Activated naive CD4-positive, alpha-beta T cell treated with anti-CD3 and anti-CD28 coated beads for 36 hours (primary cell): ENCODE results near the gene COL6A5. TPM values are rescaled to one million over a fixed set of nuclear protein-coding genes. Genes with fewer than 3 reads are reported as not detected.
"Not testable (repeated sequence)": the region's sequence is repeated elsewhere in the genome, so short reads cannot be mapped to it uniquely, and the experiment has no call there.

Source experiments
- CTCF ChIA-PET: fragments of 350-600 bp; sonication (Branson Sonifier 250); formaldehyde crosslinking; loops from one replicate; lab custom pipeline; 2021; ENCODE audit warnings: antibody characterized with exemption; lab: Charles Lee
- DNase-seq: peaks from one replicate; pipeline ENCODE4 v3.0.0-alpha.2; 2020
- H3K27ac Mint-ChIP-seq: one replicate; pipeline ENCODE4 v1.8.0; 2021; ENCODE audit warnings: mild to moderate bottlenecking, mixed read lengths
- H3K27me3 Mint-ChIP-seq: one replicate; pipeline ENCODE4 v1.8.0; 2021; ENCODE audit warnings: low read depth, mixed read lengths
- H3K36me3 Mint-ChIP-seq: one replicate; pipeline ENCODE4 v1.8.0; 2021; ENCODE audit warnings: low read depth, mixed read lengths
- H3K4me1 Mint-ChIP-seq: one replicate; pipeline ENCODE4 v1.8.0; 2021; ENCODE audit warnings: low read depth, mixed read lengths
- H3K4me3 Mint-ChIP-seq: one replicate; pipeline ENCODE4 v1.8.0; 2021; ENCODE audit warnings: mild to moderate bottlenecking, moderate library complexity, mixed read lengths
- H3K9me3 Mint-ChIP-seq: one replicate; pipeline ENCODE4 v1.8.0; 2021; ENCODE audit warnings: mixed read lengths
- intact Hi-C: fragments of 100-400 bp; cut with micrococcal nuclease; formaldehyde crosslinking; loops from one replicate; pipeline ENCODE4 v1.15.1; 2023
- total RNA-seq, 2 experiments: library from RNA; stranded (reverse); gene quantifications; one replicate each; pipeline ENCODE4 v1.2.3, GENCODE V29; 2021

COL6A5 gene
- total RNA-seq, 2 experiments from 2014 or later: not detected

DNA sequence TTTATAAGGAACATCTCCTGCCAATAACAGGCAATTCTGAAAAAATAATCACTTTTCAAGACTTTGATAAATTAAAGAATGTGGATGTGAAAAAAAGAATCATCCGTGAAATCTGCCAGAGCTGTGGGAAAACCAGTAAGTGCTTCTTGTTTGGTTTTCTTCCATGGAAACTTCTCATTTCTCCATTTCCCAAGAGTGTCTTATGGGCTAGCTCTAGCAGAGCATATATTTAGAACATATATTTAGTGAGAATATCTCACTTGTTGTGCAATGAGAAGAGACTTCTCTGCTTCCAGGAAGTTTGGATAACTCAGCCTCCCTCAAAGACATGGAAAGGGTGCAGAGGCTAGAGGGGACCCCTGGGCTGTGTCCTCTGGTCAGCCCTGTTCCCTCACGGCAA lies 49.9 kb downstream of the COL6A5 start:
- H3K27me3 Mint-ChIP-seq: peaks cover 11% of the 10 kb centered on the region
- H3K36me3 Mint-ChIP-seq: no peaks in the 10 kb centered on the region
- no peak overlapping the region for H3K4me3 Mint-ChIP-seq
- DNase-seq: no peak
- H3K9me3 Mint-ChIP-seq: peaks cover 1% of the 10 kb centered on the region
- H3K27ac Mint-ChIP-seq: no peak overlapping the region
- no peaks in the 10 kb centered on the region for H3K4me1 Mint-ChIP-seq
- intact Hi-C loops: no loop called here
- CTCF ChIA-PET: no interaction called here

DNA sequence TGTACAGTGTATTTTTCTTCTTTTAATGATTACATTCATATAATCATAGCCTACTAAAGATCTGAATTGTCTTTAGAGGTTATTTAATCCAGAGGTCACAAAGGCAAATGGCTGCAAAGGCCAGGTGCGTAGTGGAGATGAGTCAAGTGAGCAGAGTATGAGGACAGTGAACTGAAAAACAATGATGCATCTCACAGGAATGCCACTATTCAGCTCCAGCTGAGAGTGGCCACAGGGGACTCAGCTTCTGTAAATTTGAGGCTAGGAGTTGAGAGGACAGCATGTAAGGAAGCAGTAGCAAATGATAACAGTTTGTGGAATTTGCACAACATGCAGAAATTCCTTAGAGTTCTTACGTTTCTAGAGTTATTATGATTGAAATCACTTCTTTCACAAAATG lies 50.4 kb downstream of the COL6A5 start:
- peaks cover 1% of the 10 kb centered on the region for H3K9me3 Mint-ChIP-seq
- no peak for DNase-seq
- no peaks in the 10 kb centered on the region for H3K4me1 Mint-ChIP-seq
- H3K36me3 Mint-ChIP-seq: no peaks in the 10 kb centered on the region
- no peak overlapping the region for H3K27ac Mint-ChIP-seq
- H3K27me3 Mint-ChIP-seq: peaks cover 9% of the 10 kb centered on the region
- CTCF ChIA-PET: no interaction called here
- intact Hi-C loops: no loop called here
- H3K4me3 Mint-ChIP-seq: no peak overlapping the region

- intact Hi-C loops: no loop called here
- H3K27me3 Mint-ChIP-seq: peaks cover 16% of the 10 kb centered on the region
- DNase-seq: no peak
- H3K9me3 Mint-ChIP-seq: peaks cover 9% of the 10 kb centered on the region
- H3K4me1 Mint-ChIP-seq: no peaks in the 10 kb centered on the region
- H3K4me3 Mint-ChIP-seq: no peak overlapping the region
- no peak overlapping the region for H3K27ac Mint-ChIP-seq
- no peaks in the 10 kb centered on the region for H3K36me3 Mint-ChIP-seq
- CTCF ChIA-PET: no interaction called here
Measured at GRCh38 chr3:130404401-130404800, 58.9 kb downstream of the COL6A5 start.

- no peak for DNase-seq
- H3K4me3 Mint-ChIP-seq: no peak overlapping the region
- intact Hi-C loops: no loop called here
- H3K27me3 Mint-ChIP-seq: peaks cover 16% of the 10 kb centered on the region
- no peaks in the 10 kb centered on the region for H3K4me1 Mint-ChIP-seq
- peaks cover 9% of the 10 kb centered on the region for H3K9me3 Mint-ChIP-seq
- no peak overlapping the region for H3K27ac Mint-ChIP-seq
- H3K36me3 Mint-ChIP-seq: no peaks in the 10 kb centered on the region
- CTCF ChIA-PET: no interaction called here
Measured at GRCh38 chr3:130405956-130406355, 60.5 kb downstream of the COL6A5 start.

GRCh38 chr3:130408253-130408652 lies 62.8 kb downstream of the COL6A5 start:
- H3K9me3 Mint-ChIP-seq, DNase-seq, H3K36me3 Mint-ChIP-seq, CTCF ChIA-PET, H3K27ac Mint-ChIP-seq, H3K4me1 Mint-ChIP-seq, intact Hi-C loops, H3K4me3 Mint-ChIP-seq: not testable (repeated sequence)
- H3K27me3 Mint-ChIP-seq: peaks cover 15% of the 10 kb centered on the region

- no peaks in the 10 kb centered on the region for H3K36me3 Mint-ChIP-seq
- intact Hi-C loops: no loop called here
- peaks cover 2% of the 10 kb centered on the region for H3K27me3 Mint-ChIP-seq
- H3K4me1 Mint-ChIP-seq: no peaks in the 10 kb centered on the region
- DNase-seq: no peak
- H3K4me3 Mint-ChIP-seq: no peak overlapping the region
- peaks cover 9% of the 10 kb centered on the region for H3K9me3 Mint-ChIP-seq
- CTCF ChIA-PET: no interaction called here
- H3K27ac Mint-ChIP-seq: no peak overlapping the region
Measured at GRCh38 chr3:130411320-130411719, 65.8 kb downstream of the COL6A5 start.

GRCh38 chr3:130412991-130413560 lies 67.6 kb downstream of the COL6A5 start:
- no peak for DNase-seq
- Mint-ChIP-seq H3K27me3 (peaks cover 6% of the 10 kb centered on the region), H3K36me3 (no peaks in the 10 kb centered on the region), H3K4me1 (no peaks in the 10 kb centered on the region), H3K4me3 (no peak overlapping the region), H3K27ac (no peak overlapping the region), H3K9me3 (peaks cover 5% of the 10 kb centered on the region)
- intact Hi-C loops: no loop called here
- CTCF ChIA-PET: no interaction called here

DNA sequence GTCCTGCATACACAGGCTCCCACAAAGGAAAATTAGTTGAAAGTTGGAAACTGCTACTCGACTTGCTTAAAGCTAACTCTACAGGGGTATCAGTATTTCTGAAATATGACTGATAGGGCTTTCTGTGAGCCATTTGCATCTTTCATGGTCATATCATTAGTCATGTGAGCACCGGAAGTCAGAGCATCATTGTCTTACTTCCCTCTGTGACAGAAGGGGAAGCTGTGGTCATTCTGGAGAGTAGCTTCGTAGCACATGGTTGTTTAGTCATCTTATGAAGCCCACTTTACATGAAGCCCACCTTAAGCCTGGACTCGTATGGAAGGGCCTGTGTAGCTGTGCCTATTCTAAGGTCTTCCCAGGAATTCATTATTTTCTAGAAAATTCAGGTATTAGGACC lies 69.0 kb downstream of the COL6A5 start:
- H3K4me1 Mint-ChIP-seq: no peaks in the 10 kb centered on the region
- DNase-seq: no peak
- CTCF ChIA-PET: no interaction called here
- intact Hi-C loops: no loop called here
- H3K36me3 Mint-ChIP-seq: no peaks in the 10 kb centered on the region
- no peak overlapping the region for H3K27ac Mint-ChIP-seq
- H3K4me3 Mint-ChIP-seq: no peak overlapping the region
- no peaks in the 10 kb centered on the region for H3K9me3 Mint-ChIP-seq
- H3K27me3 Mint-ChIP-seq: peaks cover 11% of the 10 kb centered on the region

DNA sequence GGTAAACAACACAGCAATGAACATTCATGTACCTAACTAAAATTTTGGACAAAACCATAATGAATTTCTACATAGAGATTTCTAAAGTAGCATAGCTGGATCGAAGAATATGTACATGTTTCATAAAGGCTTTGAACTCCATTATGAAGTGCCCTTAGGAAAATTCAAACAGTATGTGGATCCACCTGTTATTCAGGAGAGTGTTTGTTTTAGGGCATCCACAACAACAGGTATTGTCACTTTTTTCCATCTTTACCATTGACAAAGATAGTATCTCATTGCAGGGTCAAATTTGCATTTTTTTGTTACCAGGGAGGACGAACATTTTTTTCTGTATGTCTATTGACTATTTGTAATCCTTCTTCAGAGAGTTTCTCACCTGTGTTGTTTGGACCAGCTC lies 75.0 kb downstream of the COL6A5 start:
- Mint-ChIP-seq H3K36me3 (no peaks in the 10 kb centered on the region), H3K27ac (no peak overlapping the region), H3K9me3 (no peaks in the 10 kb centered on the region), H3K4me1 (no peaks in the 10 kb centered on the region), H3K27me3 (peaks cover 18% of the 10 kb centered on the region), H3K4me3 (no peak overlapping the region)
- CTCF ChIA-PET: interaction anchor here (0.7 kb wide), 1 partner anchor 1742 kb away, joined by 3 read pairs; no protein-coding TSS in a partner anchor
- intact Hi-C loops: no loop called here
- no peak for DNase-seq

DNA sequence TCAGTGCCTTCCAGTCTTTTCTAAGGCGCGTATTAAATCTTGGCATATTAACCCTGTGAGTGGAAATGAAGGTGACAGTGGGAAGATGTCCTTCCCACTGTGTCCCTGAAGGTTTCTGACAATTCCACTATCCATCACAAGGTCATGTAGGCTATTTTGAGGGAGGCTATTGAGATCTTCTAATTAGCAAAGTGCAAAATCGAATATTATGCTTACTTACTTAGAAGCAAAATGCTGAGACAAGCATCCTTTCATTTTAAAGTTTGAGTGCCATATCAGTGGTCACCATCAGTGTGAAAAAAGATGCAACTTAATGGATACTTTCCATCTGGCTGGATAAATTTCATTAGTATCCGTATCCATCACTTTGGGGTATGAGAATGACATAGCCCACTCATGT lies 77.6 kb downstream of the COL6A5 start:
- Mint-ChIP-seq H3K36me3 (no peaks in the 10 kb centered on the region), H3K4me1 (no peaks in the 10 kb centered on the region), H3K27me3 (peaks cover 16% of the 10 kb centered on the region), H3K9me3 (no peaks in the 10 kb centered on the region), H3K4me3 (no peak overlapping the region), H3K27ac (no peak overlapping the region)
- DNase-seq: no peak
- intact Hi-C loops: no loop called here
- CTCF ChIA-PET: no interaction called here

- Mint-ChIP-seq H3K36me3 (no peaks in the 10 kb centered on the region), H3K9me3 (no peaks in the 10 kb centered on the region), H3K27me3 (peaks cover 9% of the 10 kb centered on the region), H3K4me3 (no peak overlapping the region), H3K4me1 (no peaks in the 10 kb centered on the region), H3K27ac (no peak overlapping the region)
- CTCF ChIA-PET: interaction anchor here (0.7 kb wide), 1 partner anchor 114 kb away, joined by 3 read pairs; no protein-coding TSS in a partner anchor
- DNase-seq: no peak
- intact Hi-C loops: no loop called here
Measured at GRCh38 chr3:130424837-130425236, 79.4 kb downstream of the COL6A5 start.

- no peak for DNase-seq
- CTCF ChIA-PET: no interaction called here
- peaks cover 9% of the 10 kb centered on the region for H3K27me3 Mint-ChIP-seq
- no peaks in the 10 kb centered on the region for H3K9me3 Mint-ChIP-seq
- no peak overlapping the region for H3K27ac Mint-ChIP-seq
- H3K4me3 Mint-ChIP-seq: no peak overlapping the region
- H3K4me1 Mint-ChIP-seq: no peaks in the 10 kb centered on the region
- no peaks in the 10 kb centered on the region for H3K36me3 Mint-ChIP-seq
- intact Hi-C loops: no loop called here
Measured at GRCh38 chr3:130425484-130425883, 80.0 kb downstream of the COL6A5 start.

GRCh38 chr3:130426206-130426605 lies 80.7 kb downstream of the COL6A5 start:
- CTCF ChIA-PET: no interaction called here
- intact Hi-C loops: no loop called here
- Mint-ChIP-seq H3K36me3 (no peaks in the 10 kb centered on the region), H3K4me3 (no peak overlapping the region), H3K9me3 (no peaks in the 10 kb centered on the region), H3K27me3 (peaks cover 6% of the 10 kb centered on the region), H3K4me1 (no peaks in the 10 kb centered on the region), H3K27ac (no peak overlapping the region)
- DNase-seq: no peak
